Measurements from ENCODE around the gene ZNF367. TPM values are rescaled to one million over a fixed set of nuclear protein-coding genes. Genes with fewer than 3 reads are reported as not detected.

The ZNF367 gene
- total and polyA plus RNA-seq, 7 donors, result 0.28 to 3.5 (median 1.4) TPM

- TF ChIP-seq POLR2A (IDR thresholded peaks at IDR 0.05), result no peak
- TF ChIP-seq POLR2AphosphoS5 (IDR thresholded peaks at IDR 0.05), result no peak
- TF ChIP-seq, protein P1, sequence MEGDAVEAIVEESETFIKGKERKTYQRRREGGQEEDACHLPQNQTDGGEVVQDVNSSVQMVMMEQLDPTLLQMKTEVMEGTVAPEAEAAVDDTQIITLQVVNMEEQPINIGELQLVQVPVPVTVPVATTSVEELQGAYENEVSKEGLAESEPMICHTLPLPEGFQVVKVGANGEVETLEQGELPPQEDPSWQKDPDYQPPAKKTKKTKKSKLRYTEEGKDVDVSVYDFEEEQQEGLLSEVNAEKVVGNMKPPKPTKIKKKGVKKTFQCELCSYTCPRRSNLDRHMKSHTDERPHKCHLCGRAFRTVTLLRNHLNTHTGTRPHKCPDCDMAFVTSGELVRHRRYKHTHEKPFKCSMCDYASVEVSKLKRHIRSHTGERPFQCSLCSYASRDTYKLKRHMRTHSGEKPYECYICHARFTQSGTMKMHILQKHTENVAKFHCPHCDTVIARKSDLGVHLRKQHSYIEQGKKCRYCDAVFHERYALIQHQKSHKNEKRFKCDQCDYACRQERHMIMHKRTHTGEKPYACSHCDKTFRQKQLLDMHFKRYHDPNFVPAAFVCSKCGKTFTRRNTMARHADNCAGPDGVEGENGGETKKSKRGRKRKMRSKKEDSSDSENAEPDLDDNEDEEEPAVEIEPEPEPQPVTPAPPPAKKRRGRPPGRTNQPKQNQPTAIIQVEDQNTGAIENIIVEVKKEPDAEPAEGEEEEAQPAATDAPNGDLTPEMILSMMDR (IDR thresholded peaks at IDR 0.05), result no peak
- TF ChIP-seq EP300 (IDR thresholded peaks at IDR 0.05), result no peak
- no peak overlapping the region for H3K27ac ChIP-seq
- H3K36me3 ChIP-seq, result no peaks in the 10 kb centered on the region
- no peak for DNase-seq
- H3K4me1 ChIP-seq, result no peaks in the 10 kb centered on the region
- intact Hi-C loops (cut with DNase I), result no loop called here
- no peaks in the 10 kb centered on the region for H3K27me3 ChIP-seq
- H3K9me3 ChIP-seq, result peaks cover 0 to 3% (median 0%) of the 10 kb centered on the region in 4 donors
- H3K4me3 ChIP-seq, result no peak overlapping the region
These were observed 17.8 kb downstream of the ZNF367 start for GRCh38 chr9:96400132-96400910.

DNA sequence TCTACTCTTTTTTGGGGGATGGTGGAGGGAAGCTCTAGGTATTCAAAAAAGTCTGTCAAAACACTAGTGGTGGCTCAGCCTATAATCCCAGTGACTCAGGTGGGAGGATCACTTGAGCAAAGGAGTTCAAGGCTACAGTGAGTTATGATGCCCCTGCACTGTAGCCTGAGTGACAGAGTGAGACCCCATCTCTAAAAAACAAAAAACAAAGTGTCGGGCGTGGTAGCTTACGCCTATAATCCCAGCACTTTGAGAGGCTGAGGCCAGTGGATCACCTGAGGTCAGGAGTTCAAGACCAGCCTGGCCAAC is 18.9 kb downstream of the ZNF367 start:
- H3K9me3 ChIP-seq, result peaks cover 0 to 3% (median 0%) of the 10 kb centered on the region in 4 donors
- intact Hi-C loops (cut with DNase I), result no loop called here
- DNase-seq, result no peak
- H3K27me3 ChIP-seq, result no peaks in the 10 kb centered on the region
- no peak overlapping the region for H3K27ac ChIP-seq
- no peak for TF ChIP-seq POLR2AphosphoS5 (IDR thresholded peaks at IDR 0.05)
- no peak for TF ChIP-seq EP300 (IDR thresholded peaks at IDR 0.05)
- no peak for TF ChIP-seq POLR2A (IDR thresholded peaks at IDR 0.05)
- TF ChIP-seq, protein P1 (IDR thresholded peaks at IDR 0.05), result no peak
- no peaks in the 10 kb centered on the region for H3K4me1 ChIP-seq
- WGBS, 2 donors, result 90 to 92% methylated on average over 3 of the region's 3 CpGs
- H3K4me3 ChIP-seq, result no peak overlapping the region
- H3K36me3 ChIP-seq, result no peaks in the 10 kb centered on the region

DNA sequence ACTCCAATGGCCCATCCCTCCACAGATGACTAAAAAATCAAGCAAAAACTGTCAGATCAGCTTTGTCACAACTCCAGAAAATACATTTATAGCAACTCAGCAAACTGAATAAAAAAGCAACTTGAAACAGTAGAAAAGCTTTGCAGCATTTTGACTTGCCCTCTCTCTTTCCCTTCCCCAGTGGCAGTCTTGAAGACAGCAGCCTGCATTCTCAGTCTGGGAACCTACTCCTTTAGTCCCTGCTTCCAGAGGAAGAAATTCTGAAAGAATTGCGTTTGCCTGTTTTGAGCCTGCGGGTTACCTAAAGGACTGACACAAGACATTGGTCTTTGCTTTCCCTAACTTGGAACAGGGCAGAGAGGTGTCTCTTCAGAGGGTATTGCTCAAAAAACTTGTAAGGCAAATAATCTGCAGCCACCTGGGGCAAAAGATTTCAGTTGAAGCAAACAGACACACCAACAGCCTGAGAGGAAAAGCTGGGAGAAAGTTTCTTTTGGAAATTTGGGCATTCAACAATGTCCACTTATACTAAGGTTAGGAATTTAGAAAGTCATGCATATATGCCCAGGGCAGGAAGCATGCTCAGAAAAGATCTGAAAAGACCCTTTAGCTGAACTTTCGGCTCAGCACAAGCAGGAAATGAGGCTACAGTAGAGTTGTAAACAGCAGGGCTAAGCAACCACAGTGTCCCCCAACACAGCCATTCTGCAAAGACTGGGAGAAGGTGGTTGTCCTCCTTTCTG is 19.4 kb downstream of the ZNF367 start:
- DNase-seq, result no peak

DNA sequence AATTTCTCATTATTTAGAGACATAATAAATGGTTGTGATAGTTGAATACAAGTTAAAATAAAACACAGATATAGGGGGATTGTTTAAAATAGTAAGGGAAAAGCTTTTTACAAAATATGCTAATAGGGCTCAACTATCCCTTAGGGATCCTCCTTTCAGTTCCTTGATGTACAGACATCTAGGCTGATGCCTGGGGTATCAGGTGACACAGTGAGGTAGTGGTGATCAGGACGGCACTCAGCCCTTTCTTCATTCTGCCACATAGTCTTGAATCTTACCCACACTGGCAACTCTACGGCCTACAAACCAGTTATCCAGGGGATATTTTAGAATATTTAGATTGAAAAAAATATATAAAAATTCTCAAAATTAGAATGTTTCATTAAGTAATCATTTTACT is 22.2 kb downstream of the ZNF367 start:
- no peaks in the 10 kb centered on the region for H3K36me3 ChIP-seq
- no peak for DNase-seq
- peaks cover 0 to 2% (median 0%) of the 10 kb centered on the region in 4 donors for H3K9me3 ChIP-seq
- no peaks in the 10 kb centered on the region for H3K4me1 ChIP-seq
- WGBS, 2 donors, result 97 to 99% methylated on average over 2 of the region's 2 CpGs
- no peak overlapping the region for H3K27ac ChIP-seq
- no peak overlapping the region for H3K4me3 ChIP-seq
- no peaks in the 10 kb centered on the region for H3K27me3 ChIP-seq
- TF ChIP-seq, protein P1 (IDR thresholded peaks at IDR 0.05), result no peak
- TF ChIP-seq POLR2AphosphoS5 (IDR thresholded peaks at IDR 0.05) (no peak), EP300 (IDR thresholded peaks at IDR 0.05) (no peak), POLR2A (IDR thresholded peaks at IDR 0.05) (no peak)
- intact Hi-C loops (cut with DNase I), result no loop called here

More for the DNA sequence above, 19.4 kb downstream of the ZNF367 start:
- 62 to 70% methylated on average over 3 of the region's 3 CpGs for WGBS, 2 donors
- H3K4me3 ChIP-seq, result no peak overlapping the region
- no peak overlapping the region for H3K27ac ChIP-seq
- H3K36me3 ChIP-seq, result no peaks in the 10 kb centered on the region
- no peaks in the 10 kb centered on the region for H3K27me3 ChIP-seq
- intact Hi-C loops (cut with DNase I), result no loop called here
- peaks cover 0 to 3% (median 0%) of the 10 kb centered on the region in 4 donors for H3K9me3 ChIP-seq
- TF ChIP-seq EP300 (IDR thresholded peaks at IDR 0.05), result no peak
- TF ChIP-seq POLR2AphosphoS5 (IDR thresholded peaks at IDR 0.05), result no peak
- no peak for TF ChIP-seq POLR2A (IDR thresholded peaks at IDR 0.05)
- TF ChIP-seq, protein P1 (IDR thresholded peaks at IDR 0.05), result no peak
- H3K4me1 ChIP-seq, result no peaks in the 10 kb centered on the region

Data from sigmoid colon (tissue), 7 donors.